Neural cell (in vitro differentiated cells): ENCODE data around the gene NYAP1. TPM values are rescaled to one million over a fixed set of nuclear protein-coding genes. Genes with fewer than 3 reads are reported as not detected.

Source experiments
- H2AFZ ChIP-seq: fragments of 200-600, 300-800 bp; sonication (generic), shearing (Covaris generic); 2 replicates; pipeline ENCODE4 v1.6.0; 2014; ENCODE audit warnings: low read depth, mild to moderate bottlenecking, antibody characterized with exemption, low read length, moderate library complexity
- H3F3A ChIP-seq: fragments of 200-600 bp; shearing (Covaris generic); 2 replicates; pipeline ENCODE4 v1.6.1; 2016; ENCODE audit warnings: mild to moderate bottlenecking, moderate library complexity, mixed read lengths, antibody characterized with exemption, low read length; ENCODE audit not compliant: insufficient read depth, poor library complexity, severe bottlenecking
- H3K27ac ChIP-seq: fragments of 200-600, 300-800 bp; sonication (generic), shearing (Covaris generic); 2 replicates; pipeline ENCODE4 v1.5.1; 2014; ENCODE audit warnings: mild to moderate bottlenecking, low read length, moderate library complexity
- H3K27me3 ChIP-seq: fragments of 300-800, 200-600 bp; sonication (generic), shearing (Covaris generic); 2 replicates; pipeline ENCODE4 v1.6.0; 2014; ENCODE audit warnings: mild to moderate bottlenecking, low read depth, low read length, moderate library complexity; ENCODE audit not compliant: insufficient read depth
- H3K36me3 ChIP-seq: fragments of 300-800, 200-600 bp; sonication (generic), shearing (Covaris generic); 2 replicates; pipeline ENCODE4 v1.5.1; 2014; ENCODE audit warnings: mild to moderate bottlenecking, antibody characterized with exemption, low read length, moderate library complexity; ENCODE audit not compliant: insufficient read depth
- H3K4me2 ChIP-seq: fragments of 300-800, 200-600 bp; sonication (generic), shearing (Covaris generic); 2 replicates; pipeline ENCODE4 v1.6.0; 2014; ENCODE audit warnings: mild to moderate bottlenecking, low read length
- H3K4me3 ChIP-seq: fragments of 300-800, 200-600 bp; sonication (generic), shearing (Covaris generic); 2 replicates; pipeline ENCODE4 v1.5.1; 2014; ENCODE audit warnings: mild to moderate bottlenecking, low read length, moderate library complexity
- H3K79me2 ChIP-seq: fragments of 200-600 bp; shearing (Covaris generic); replicated peaks from 2 replicates; pipeline ENCODE4 v1.6.0; 2014; ENCODE audit warnings: mild to moderate bottlenecking, low read length, moderate library complexity; ENCODE audit not compliant: insufficient read depth
- H3K9ac ChIP-seq: fragments of 300-800, 200-600 bp; sonication (generic), shearing (Covaris generic); 2 replicates; pipeline ENCODE4 v1.6.1; 2016; ENCODE audit warnings: mild to moderate bottlenecking, low read length, mixed read lengths
- H3K9me2 ChIP-seq: fragments of 200-600 bp; shearing (Covaris generic); 2 replicates; pipeline ENCODE4 v1.6.1; 2016; ENCODE audit warnings: mild to moderate bottlenecking, low read length, mixed read lengths; ENCODE audit not compliant: insufficient read depth
- H3K9me3 ChIP-seq: fragments of 200-600, 300-800 bp; sonication (generic), shearing (Covaris generic); 2 replicates; pipeline ENCODE4 v1.6.1; 2016; ENCODE audit warnings: mild to moderate bottlenecking, mixed run types, low read length, moderate library complexity, mixed read lengths
- H4K20me1 ChIP-seq: fragments of 200-600 bp; shearing (Covaris generic); 2 replicates; pipeline ENCODE4 v1.6.1; 2016; ENCODE audit warnings: mild to moderate bottlenecking, mixed run types; ENCODE audit not compliant: insufficient read depth
- EP300 ChIP-seq: fragments of 450-650 bp; conservative IDR thresholded peaks from 2 replicates; pipeline ENCODE4 v1.6.1; 2014; ENCODE audit warnings: antibody characterized with exemption, mild to moderate bottlenecking, moderate library complexity; ENCODE audit not compliant: poor library complexity, severe bottlenecking
- EZH2 ChIP-seq: fragments of 200-600, 300-800 bp; shearing (Covaris generic), sonication (generic); IDR thresholded peaks from 2 replicates; pipeline ENCODE4 v1.6.1; 2014; ENCODE audit warnings: antibody characterized with exemption, low read length, borderline replicate concordance, mild to moderate bottlenecking; ENCODE audit not compliant: insufficient read depth, poor library complexity, severe bottlenecking
- MXI1 ChIP-seq: fragments of 450-650 bp; conservative IDR thresholded peaks from 2 replicates; pipeline ENCODE4 v1.6.1; 2014; ENCODE audit warnings: antibody characterized with exemption, mild to moderate bottlenecking; ENCODE audit not compliant: poor library complexity, severe bottlenecking
- POLR2AphosphoS5 ChIP-seq: IDR thresholded peaks from 2 replicates; pipeline ENCODE4 v1.6.1; 2012
- RAD21 ChIP-seq: fragments of 450-650 bp; conservative IDR thresholded peaks from 2 replicates; pipeline ENCODE4 v1.6.1; 2014; ENCODE audit warnings: antibody characterized with exemption, mild to moderate bottlenecking, moderate library complexity
- SMC3 ChIP-seq: fragments of 450-650 bp; conservative IDR thresholded peaks from 2 replicates; pipeline ENCODE4 v1.6.1; 2014; ENCODE audit warnings: antibody characterized with exemption, mild to moderate bottlenecking, moderate library complexity; ENCODE audit not compliant: poor library complexity
- TAF1 ChIP-seq: IDR thresholded peaks from 2 replicates; pipeline ENCODE4 v1.6.1; 2012; ENCODE audit warnings: low read depth
- polyA plus RNA-seq: library from polyadenylated mRNA; depleted of rRNA; stranded (reverse); fragments of >200 nt; gene quantifications from 2 replicates; pipeline ENCODE4 v1.2.3, GENCODE V29; 2014
- TF ChIP-seq, protein P1 (sequence below): fragments of 450-650 bp; IDR thresholded peaks from 2 replicates; pipeline ENCODE4 v1.5.1; 2014; ENCODE audit warnings: antibody characterized with exemption, mild to moderate bottlenecking, moderate library complexity; ENCODE audit not compliant: poor library complexity, severe bottlenecking
- TF ChIP-seq, protein P2 (sequence below): IDR thresholded peaks from 2 replicates; pipeline ENCODE4 v1.6.1; 2012; ENCODE audit warnings: borderline replicate concordance

NYAP1 gene
- polyA plus RNA-seq, 1 donor from 2014 or later: 70.1 TPM

DNA sequence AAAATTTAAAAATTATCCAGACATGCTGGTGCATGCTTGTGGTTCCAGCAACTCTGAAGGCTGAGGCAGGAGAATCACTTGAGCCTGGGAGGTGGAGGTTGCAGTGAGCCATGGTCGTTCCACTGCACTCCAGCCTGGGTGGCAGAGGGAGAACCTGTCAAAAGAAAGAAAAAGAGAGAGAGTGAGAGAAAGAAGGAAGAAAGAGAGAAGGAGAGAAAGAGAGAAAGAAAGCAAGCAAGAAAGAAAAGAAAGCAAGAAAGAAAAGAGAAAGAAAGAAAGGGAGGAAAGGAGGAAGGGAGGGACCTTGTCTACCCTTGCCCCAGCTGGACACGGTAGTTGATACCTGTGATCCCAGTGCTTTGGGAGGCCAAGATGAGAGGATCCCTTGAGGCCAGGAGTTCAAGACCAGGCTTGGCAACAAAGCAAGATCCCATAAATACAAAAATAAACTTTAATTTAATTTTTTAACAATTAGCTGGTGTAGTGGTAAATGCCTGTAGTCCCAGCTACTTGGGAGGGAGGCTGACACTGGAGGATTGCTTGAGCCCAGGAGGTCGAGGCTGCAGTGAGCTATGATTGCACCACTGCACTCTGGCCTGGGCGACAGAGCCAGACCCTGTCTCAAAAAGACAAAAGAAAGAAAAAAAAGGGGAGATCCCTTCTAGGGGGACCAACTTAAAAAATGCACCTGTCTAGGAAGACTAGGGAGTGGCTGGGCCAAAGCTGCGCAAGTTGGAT is 9.2 kb downstream of the NYAP1 start:
- Histone ChIP-seq H3K27ac (no peak overlapping the region), H3K4me3 (no peak overlapping the region), H3K9ac (no peak overlapping the region), H3F3A (no peaks in the 10 kb centered on the region), H3K4me2 (no peak overlapping the region), H3K36me3 (no peaks in the 10 kb centered on the region), H4K20me1 (no peaks in the 10 kb centered on the region), H3K9me3 (no peaks in the 10 kb centered on the region), H3K27me3 (no peaks in the 10 kb centered on the region), H3K79me2 (peaks cover 25% of the 10 kb centered on the region), H3K9me2 (no peaks in the 10 kb centered on the region), H2AFZ (no peak overlapping the region)
- TF ChIP-seq MXI1 (no peak), POLR2AphosphoS5 (no peak), EP300 (no peak), SMC3 (no peak), EZH2 (no peak), TAF1 (no peak), RAD21 (no peak)
- TF ChIP-seq, protein P1, sequence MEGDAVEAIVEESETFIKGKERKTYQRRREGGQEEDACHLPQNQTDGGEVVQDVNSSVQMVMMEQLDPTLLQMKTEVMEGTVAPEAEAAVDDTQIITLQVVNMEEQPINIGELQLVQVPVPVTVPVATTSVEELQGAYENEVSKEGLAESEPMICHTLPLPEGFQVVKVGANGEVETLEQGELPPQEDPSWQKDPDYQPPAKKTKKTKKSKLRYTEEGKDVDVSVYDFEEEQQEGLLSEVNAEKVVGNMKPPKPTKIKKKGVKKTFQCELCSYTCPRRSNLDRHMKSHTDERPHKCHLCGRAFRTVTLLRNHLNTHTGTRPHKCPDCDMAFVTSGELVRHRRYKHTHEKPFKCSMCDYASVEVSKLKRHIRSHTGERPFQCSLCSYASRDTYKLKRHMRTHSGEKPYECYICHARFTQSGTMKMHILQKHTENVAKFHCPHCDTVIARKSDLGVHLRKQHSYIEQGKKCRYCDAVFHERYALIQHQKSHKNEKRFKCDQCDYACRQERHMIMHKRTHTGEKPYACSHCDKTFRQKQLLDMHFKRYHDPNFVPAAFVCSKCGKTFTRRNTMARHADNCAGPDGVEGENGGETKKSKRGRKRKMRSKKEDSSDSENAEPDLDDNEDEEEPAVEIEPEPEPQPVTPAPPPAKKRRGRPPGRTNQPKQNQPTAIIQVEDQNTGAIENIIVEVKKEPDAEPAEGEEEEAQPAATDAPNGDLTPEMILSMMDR: no peak
- TF ChIP-seq, protein P2, sequence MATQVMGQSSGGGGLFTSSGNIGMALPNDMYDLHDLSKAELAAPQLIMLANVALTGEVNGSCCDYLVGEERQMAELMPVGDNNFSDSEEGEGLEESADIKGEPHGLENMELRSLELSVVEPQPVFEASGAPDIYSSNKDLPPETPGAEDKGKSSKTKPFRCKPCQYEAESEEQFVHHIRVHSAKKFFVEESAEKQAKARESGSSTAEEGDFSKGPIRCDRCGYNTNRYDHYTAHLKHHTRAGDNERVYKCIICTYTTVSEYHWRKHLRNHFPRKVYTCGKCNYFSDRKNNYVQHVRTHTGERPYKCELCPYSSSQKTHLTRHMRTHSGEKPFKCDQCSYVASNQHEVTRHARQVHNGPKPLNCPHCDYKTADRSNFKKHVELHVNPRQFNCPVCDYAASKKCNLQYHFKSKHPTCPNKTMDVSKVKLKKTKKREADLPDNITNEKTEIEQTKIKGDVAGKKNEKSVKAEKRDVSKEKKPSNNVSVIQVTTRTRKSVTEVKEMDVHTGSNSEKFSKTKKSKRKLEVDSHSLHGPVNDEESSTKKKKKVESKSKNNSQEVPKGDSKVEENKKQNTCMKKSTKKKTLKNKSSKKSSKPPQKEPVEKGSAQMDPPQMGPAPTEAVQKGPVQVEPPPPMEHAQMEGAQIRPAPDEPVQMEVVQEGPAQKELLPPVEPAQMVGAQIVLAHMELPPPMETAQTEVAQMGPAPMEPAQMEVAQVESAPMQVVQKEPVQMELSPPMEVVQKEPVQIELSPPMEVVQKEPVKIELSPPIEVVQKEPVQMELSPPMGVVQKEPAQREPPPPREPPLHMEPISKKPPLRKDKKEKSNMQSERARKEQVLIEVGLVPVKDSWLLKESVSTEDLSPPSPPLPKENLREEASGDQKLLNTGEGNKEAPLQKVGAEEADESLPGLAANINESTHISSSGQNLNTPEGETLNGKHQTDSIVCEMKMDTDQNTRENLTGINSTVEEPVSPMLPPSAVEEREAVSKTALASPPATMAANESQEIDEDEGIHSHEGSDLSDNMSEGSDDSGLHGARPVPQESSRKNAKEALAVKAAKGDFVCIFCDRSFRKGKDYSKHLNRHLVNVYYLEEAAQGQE: no peak

DNA sequence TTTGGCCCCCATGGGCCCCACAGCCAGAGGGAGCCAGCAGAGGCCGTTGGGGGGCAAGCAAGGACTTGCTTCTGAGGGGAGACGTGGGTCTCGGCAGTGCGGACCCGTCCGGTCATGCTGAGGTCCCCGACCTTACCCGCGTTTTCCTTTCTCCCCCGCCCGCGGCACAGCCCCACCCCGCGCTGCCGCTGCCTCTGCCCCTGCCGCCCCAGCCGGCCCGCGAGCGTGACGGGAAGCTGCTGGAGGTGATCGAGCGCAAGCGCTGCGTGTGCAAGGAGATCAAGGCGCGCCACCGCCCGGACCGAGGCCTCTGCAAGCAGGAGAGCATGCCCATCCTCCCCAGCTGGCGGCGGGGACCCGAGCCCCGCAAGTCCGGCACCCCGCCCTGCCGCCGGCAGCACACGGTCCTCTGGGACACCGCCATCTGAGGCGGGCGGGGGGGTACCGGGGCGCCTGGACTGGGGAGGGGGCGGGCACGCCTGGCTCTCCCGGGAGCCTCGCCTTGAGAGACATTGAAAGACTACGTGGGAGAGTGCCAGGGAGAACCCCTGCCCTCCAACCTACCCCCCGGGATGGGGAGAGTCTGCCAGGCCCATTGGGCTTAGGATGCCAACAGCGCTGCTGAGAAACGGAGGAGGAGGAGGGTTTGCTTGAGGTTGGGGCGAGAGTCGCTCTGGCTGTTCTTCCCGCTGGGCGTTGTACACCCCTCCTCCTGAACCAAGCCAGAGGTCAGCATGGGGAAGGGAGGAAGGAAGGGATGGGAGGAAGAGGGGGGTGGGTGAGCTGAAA is 9.9 kb downstream of the NYAP1 start:
- Histone ChIP-seq H3K4me2 (no peak overlapping the region), H3F3A (no peaks in the 10 kb centered on the region), H3K4me3 (no peak overlapping the region), H3K27ac (no peak overlapping the region), H3K9me3 (no peaks in the 10 kb centered on the region), H3K9ac (no peak overlapping the region), H4K20me1 (no peaks in the 10 kb centered on the region), H2AFZ (no peak overlapping the region), H3K36me3 (no peaks in the 10 kb centered on the region), H3K27me3 (no peaks in the 10 kb centered on the region), H3K9me2 (no peaks in the 10 kb centered on the region), H3K79me2 (peaks cover 23% of the 10 kb centered on the region)
- TF ChIP-seq SMC3: no peak
